Erythroblast (primary cell): ENCODE data around the gene C2CD2.

Experiments used
- GATA1 ChIP-seq: IDR thresholded peaks from 2 replicates; pipeline ENCODE4 v1.6.1; 2011; ENCODE audit warnings: low read depth, mild to moderate bottlenecking, control low read depth, low read length, moderate library complexity
- POLR2A ChIP-seq: IDR thresholded peaks from 2 replicates; pipeline ENCODE4 v1.6.1; 2011; ENCODE audit warnings: mild to moderate bottlenecking, low read length

DNA sequence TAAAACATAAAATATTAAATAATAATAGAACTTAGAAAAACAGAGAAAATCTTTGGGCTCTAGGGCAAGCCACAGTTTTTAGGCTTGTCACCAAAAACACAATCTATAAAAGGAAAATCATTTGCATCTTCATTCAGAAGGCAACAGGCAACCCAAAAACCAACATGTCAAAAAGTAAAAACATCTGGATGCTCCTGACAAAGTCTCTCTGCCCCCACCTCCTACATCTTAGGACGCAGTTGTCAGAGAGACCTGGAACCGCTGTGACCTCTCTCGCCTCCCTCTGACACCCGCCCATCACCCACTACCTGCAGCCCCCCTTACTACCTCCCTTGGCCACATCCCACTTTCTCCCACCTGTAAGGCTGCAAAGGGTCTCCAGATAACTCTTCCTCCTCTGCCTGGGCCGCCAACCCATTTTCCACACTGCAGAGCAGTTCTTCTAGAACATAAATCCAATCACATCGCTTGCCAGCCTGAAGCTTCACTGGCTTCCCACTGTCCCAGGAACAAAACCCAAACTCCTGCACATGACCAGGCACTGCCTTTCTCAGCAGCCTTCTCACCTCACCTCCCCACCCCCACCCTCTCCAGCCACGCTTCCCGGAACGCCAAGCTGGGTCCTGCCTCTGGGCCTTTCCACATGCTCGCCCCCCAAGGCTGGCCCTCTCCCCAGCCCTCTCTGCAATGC is 89.4 kb downstream of the C2CD2 start:
- TF ChIP-seq POLR2A (no peak), GATA1 (no peak)
